ENCODE data around the gene HMGN3. TPM values are rescaled to one million over a fixed set of nuclear protein-coding genes. Genes with fewer than 3 reads are reported as not detected.

The HMGN3 gene
- total and polyA plus RNA-seq, 2 of the 13 experiments (the other 11 are each of a cell fraction or from before 2014, with no cell fraction given) = 67.9 to 145 TPM

DNA sequence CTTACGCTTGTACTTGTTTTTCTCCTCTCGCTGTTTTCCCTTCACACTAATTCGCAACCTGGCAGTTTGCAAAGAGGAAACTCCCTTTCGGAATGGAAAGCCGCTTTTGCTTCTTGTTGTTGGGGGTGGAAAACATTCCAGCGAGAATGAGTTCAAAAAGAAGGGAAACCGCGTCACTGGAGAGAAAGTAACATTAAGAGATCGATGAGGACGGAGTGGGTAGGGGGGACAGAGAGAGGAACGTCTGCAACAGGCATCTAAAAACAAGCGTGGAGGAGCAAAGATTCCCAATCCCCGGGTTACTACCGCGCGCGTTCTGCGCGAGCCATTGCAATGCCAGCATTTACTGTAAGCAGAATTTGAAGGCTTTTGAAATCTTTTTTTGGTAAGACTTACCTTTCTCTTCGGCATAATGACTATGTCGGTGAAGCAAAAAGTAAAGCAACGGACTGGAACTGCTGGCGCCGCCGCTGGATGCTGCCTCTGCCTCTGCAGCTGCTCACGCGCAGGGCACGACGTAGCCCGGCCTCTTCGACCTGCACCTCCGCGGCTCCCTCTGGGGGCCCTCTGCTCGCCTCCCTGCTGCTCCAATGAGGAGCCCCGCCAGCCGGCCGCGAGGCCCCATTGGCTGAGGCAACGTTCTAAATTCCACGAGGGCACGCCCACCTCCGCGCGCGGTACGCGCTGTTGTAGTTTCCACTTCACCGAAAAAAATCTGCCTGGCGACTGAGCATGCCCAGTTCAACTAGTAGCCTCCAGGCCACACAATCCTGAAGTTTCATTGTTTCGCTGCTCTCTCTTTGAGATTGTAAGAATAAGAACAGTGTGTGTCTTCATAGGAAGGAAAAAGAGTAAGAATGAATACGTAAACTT lies at the start of gene HMGN3 (continued):
- TF ChIP-seq THAP9 (CRISPR knock-in tag; IDR thresholded peaks at IDR 0.05; ENCODE audit: borderline replicate concordance) (peak; percentile 50; the same call in 1 of the 2 replicates), SKI (IDR thresholded peaks at IDR 0.05; ENCODE audit: partially characterized antibody) (no peak), ZSCAN30 (CRISPR knock-in tag; IDR thresholded peaks at IDR 0.05) (peak; percentile 89; the same call in 1 of the 2 replicates), ZNF335 (CRISPR knock-in tag; IDR thresholded peaks at IDR 0.05) (no peak), MXI1 (IDR thresholded peaks at IDR 0.05; ENCODE audit: borderline replicate concordance, low read depth, low read length) (peak; percentile 51; the same call in 1 of the 3 replicates), PHF21A (CRISPR knock-in tag; IDR thresholded peaks at IDR 0.05) (peak; percentile 74), ZNF550 (CRISPR knock-in tag; IDR thresholded peaks at IDR 0.05; ENCODE audit: borderline replicate concordance) (no peak), RBM39 (IDR thresholded peaks at IDR 0.05; ENCODE audit: low read depth, low read length, poor library complexity, severe bottlenecking) (no peak), HNRNPUL1 (IDR thresholded peaks at IDR 0.05; ENCODE audit: low read depth, low read length) (no peak)
- TF ChIP-seq, protein P1, sequence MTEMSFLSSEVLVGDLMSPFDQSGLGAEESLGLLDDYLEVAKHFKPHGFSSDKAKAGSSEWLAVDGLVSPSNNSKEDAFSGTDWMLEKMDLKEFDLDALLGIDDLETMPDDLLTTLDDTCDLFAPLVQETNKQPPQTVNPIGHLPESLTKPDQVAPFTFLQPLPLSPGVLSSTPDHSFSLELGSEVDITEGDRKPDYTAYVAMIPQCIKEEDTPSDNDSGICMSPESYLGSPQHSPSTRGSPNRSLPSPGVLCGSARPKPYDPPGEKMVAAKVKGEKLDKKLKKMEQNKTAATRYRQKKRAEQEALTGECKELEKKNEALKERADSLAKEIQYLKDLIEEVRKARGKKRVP (CRISPR knock-in tag; IDR thresholded peaks at IDR 0.05) = peak in 1 of 2 experiments; percentile 79; a peak in 2 of 4 replicates
- TF ChIP-seq, protein P2, sequence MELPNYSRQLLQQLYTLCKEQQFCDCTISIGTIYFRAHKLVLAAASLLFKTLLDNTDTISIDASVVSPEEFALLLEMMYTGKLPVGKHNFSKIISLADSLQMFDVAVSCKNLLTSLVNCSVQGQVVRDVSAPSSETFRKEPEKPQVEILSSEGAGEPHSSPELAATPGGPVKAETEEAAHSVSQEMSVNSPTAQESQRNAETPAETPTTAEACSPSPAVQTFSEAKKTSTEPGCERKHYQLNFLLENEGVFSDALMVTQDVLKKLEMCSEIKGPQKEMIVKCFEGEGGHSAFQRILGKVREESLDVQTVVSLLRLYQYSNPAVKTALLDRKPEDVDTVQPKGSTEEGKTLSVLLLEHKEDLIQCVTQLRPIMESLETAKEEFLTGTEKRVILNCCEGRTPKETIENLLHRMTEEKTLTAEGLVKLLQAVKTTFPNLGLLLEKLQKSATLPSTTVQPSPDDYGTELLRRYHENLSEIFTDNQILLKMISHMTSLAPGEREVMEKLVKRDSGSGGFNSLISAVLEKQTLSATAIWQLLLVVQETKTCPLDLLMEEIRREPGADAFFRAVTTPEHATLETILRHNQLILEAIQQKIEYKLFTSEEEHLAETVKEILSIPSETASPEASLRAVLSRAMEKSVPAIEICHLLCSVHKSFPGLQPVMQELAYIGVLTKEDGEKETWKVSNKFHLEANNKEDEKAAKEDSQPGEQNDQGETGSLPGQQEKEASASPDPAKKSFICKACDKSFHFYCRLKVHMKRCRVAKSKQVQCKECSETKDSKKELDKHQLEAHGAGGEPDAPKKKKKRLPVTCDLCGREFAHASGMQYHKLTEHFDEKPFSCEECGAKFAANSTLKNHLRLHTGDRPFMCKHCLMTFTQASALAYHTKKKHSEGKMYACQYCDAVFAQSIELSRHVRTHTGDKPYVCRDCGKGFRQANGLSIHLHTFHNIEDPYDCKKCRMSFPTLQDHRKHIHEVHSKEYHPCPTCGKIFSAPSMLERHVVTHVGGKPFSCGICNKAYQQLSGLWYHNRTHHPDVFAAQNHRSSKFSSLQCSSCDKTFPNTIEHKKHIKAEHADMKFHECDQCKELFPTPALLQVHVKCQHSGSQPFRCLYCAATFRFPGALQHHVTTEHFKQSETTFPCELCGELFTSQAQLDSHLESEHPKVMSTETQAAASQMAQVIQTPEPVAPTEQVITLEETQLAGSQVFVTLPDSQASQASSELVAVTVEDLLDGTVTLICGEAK (IDR thresholded peaks at IDR 0.05) = no peak
- TF ChIP-seq, protein P2 (CRISPR knock-in tag; IDR thresholded peaks at IDR 0.05) = peak; percentile 71
- TF ChIP-seq, protein P3, sequence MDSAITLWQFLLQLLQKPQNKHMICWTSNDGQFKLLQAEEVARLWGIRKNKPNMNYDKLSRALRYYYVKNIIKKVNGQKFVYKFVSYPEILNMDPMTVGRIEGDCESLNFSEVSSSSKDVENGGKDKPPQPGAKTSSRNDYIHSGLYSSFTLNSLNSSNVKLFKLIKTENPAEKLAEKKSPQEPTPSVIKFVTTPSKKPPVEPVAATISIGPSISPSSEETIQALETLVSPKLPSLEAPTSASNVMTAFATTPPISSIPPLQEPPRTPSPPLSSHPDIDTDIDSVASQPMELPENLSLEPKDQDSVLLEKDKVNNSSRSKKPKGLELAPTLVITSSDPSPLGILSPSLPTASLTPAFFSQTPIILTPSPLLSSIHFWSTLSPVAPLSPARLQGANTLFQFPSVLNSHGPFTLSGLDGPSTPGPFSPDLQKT (CRISPR knock-in tag; IDR thresholded peaks at IDR 0.05; ENCODE audit: borderline replicate concordance) = no peak; the same call in 1 of the 2 replicates

All from HepG2 (cell line).